HEK293T (cell line): ENCODE data around the gene NEURL2.

Experiments
- CTCF ChIA-PET: fragments of 350-600 bp; formaldehyde crosslinking; extraction: SDS; loops from one replicate; lab custom pipeline; 2021; ENCODE audit warnings: antibody characterized with exemption, inconsistent platforms; lab: Yijun Ruan, JAX
- POLR2A ChIA-PET: fragments of 350-600 bp; formaldehyde crosslinking; extraction: SDS; loops from one replicate; lab custom pipeline; 2020; ENCODE audit warnings: antibody characterized with exemption, inconsistent platforms; lab: Yijun Ruan, JAX
- DNase-seq: peaks from one replicate; pipeline ENCODE4 v3.0.0; 2012; ENCODE audit warnings: mixed read lengths; ENCODE audit errors: extremely low spot score
- ARNT ChIP-seq: fragments of 450-650 bp; IDR thresholded peaks from 2 replicates; pipeline ENCODE4 v1.6.1; 2017; ENCODE audit warnings: mild to moderate bottlenecking
- BHLHE40 ChIP-seq: fragments of 450-650 bp; IDR thresholded peaks from 2 replicates; pipeline ENCODE4 v1.6.1; 2016; ENCODE audit warnings: mild to moderate bottlenecking, moderate library complexity, borderline replicate concordance
- CTBP1 ChIP-seq: fragments of 450-650 bp; IDR thresholded peaks from 2 replicates; pipeline ENCODE4 v1.6.1; 2016; ENCODE audit warnings: borderline replicate concordance
- ELF4 ChIP-seq: fragments of 450-650 bp; IDR thresholded peaks from 2 replicates; pipeline ENCODE4 v1.6.1; 2017; ENCODE audit warnings: antibody characterized with exemption
- FOXA1 ChIP-seq: fragments of 450-650 bp; IDR thresholded peaks from 2 replicates; pipeline ENCODE4 v1.6.1; 2016; ENCODE audit warnings: mild to moderate bottlenecking
- FOXK2 ChIP-seq: fragments of 450-650 bp; IDR thresholded peaks from 2 replicates; pipeline ENCODE4 v1.6.1; 2016; ENCODE audit warnings: mild to moderate bottlenecking
- FOXM1 ChIP-seq: fragments of 450-650 bp; IDR thresholded peaks from 2 replicates; pipeline ENCODE4 v1.6.1; 2017; ENCODE audit warnings: mild to moderate bottlenecking, borderline replicate concordance
- HDGF ChIP-seq: fragments of 450-650 bp; IDR thresholded peaks from 2 replicates; pipeline ENCODE4 v1.6.1; 2017; ENCODE audit warnings: antibody characterized with exemption, borderline replicate concordance
- L3MBTL2 ChIP-seq: fragments of 450-650 bp; conservative IDR thresholded peaks from 2 replicates; pipeline ENCODE4 v1.6.1; 2016; ENCODE audit warnings: mild to moderate bottlenecking
- LEF1 ChIP-seq: fragments of 450-650 bp; IDR thresholded peaks from 2 replicates; pipeline ENCODE4 v1.6.1; 2017; ENCODE audit warnings: mild to moderate bottlenecking, borderline replicate concordance
- NFRKB ChIP-seq: fragments of 450-650 bp; IDR thresholded peaks from 2 replicates; pipeline ENCODE4 v1.6.1; 2016; ENCODE audit warnings: mild to moderate bottlenecking, moderate library complexity
- SP1 ChIP-seq: fragments of 450-650 bp; IDR thresholded peaks from 2 replicates; pipeline ENCODE4 v1.6.1; 2017
- SUZ12 ChIP-seq: fragments of 450-650 bp; IDR thresholded peaks from 2 replicates; pipeline ENCODE4 v1.6.1; 2016; ENCODE audit warnings: mild to moderate bottlenecking
- TARDBP ChIP-seq: fragments of 450-650 bp; IDR thresholded peaks from 2 replicates; pipeline ENCODE4 v1.6.1; 2016
- ZNF384 ChIP-seq: fragments of 450-650 bp; IDR thresholded peaks from 2 replicates; pipeline ENCODE4 v1.6.1; 2016
- TF ChIP-seq, protein P1 (sequence below): fragments of 450-650 bp; IDR thresholded peaks from 2 replicates; pipeline ENCODE4 v1.6.1; 2016

The NEURL2 gene

DNA sequence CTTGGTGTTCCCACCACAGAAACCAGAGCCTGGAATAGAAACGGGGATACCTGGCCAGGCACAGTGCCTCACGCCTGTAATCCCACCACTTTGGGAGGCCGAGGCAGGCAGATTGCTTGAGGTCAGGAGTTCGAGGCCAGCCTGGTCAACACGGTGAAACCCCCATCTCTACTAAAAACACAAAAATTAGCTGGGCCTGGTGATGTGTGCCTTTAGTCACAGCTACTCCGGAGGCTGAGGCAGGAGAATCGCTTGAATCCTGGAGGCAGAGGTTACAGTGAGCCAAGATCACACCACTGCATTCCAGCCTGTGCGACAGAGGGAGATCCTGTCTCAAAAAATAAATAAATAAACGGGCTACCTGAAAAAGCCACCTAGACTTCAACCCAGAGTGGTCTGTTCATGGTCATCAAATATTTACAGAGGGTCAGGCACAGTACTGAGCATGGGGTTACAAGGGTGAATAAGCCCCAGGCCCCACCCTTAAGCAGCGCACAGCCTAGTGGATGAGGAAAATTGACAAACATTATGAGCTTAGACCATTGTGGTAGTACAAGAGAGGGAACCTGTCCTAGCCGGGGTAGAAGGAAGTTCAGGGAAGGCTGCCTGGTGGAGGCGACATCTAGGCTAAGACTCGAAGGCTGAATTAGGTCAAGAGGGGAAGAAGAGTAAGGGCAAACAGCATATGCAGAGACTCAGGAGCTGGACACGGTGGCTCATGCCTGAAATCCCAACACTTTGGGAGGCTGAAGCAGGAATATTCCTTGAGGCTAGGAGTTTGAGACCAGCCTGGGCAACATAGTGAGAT, 36.3 kb upstream of the NEURL2 start:
- CTCF ChIA-PET: interaction anchor here (0.6 kb wide), 1 partner anchor 37 kb away, joined by 4 read pairs; no protein-coding TSS in a partner anchor
- POLR2A ChIA-PET: interaction anchor here (1.2 to 1.3 kb wide), 2 partner anchors 9 to 47 kb away, joined by 3 to 5 read pairs; partner anchors contain the start of gene ZSWIM1
- TF ChIP-seq L3MBTL2: no peak
- no peak for TF ChIP-seq ELF4
- no peak for TF ChIP-seq FOXM1
- no peak for TF ChIP-seq ZNF384
- no peak for TF ChIP-seq FOXK2
- no peak for TF ChIP-seq ARNT
- no peak for TF ChIP-seq BHLHE40
- TF ChIP-seq, protein P1, sequence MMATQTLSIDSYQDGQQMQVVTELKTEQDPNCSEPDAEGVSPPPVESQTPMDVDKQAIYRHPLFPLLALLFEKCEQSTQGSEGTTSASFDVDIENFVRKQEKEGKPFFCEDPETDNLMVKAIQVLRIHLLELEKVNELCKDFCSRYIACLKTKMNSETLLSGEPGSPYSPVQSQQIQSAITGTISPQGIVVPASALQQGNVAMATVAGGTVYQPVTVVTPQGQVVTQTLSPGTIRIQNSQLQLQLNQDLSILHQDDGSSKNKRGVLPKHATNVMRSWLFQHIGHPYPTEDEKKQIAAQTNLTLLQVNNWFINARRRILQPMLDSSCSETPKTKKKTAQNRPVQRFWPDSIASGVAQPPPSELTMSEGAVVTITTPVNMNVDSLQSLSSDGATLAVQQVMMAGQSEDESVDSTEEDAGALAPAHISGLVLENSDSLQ: no peak
- TF ChIP-seq FOXA1: no peak
- no peak for DNase-seq

DNA sequence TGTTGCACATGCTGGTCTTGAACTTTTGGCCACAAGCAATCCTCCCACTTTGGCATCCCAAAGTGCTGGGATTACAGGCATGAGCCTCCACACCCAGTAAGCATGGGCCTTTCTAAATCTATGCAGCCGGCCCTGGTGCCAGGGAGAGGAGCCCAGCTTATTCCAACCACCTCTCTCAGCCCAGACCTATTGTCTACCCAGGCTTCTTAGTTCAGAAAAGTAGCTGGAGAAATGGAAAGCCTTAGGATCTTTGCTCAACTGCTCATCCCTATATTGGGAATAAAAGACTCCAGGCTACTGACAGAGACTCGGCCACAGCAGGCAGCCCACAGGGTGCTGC, 35.7 kb upstream of the NEURL2 start:
- CTCF ChIA-PET: no interaction called here
- TF ChIP-seq HDGF (no peak), NFRKB (no peak), FOXA1 (no peak), BHLHE40 (no peak), TARDBP (no peak), FOXK2 (no peak), SP1 (no peak), CTBP1 (no peak), LEF1 (no peak), FOXM1 (no peak), ELF4 (no peak), ARNT (no peak), L3MBTL2 (no peak), ZNF384 (no peak), SUZ12 (no peak)
- TF ChIP-seq, protein P1: no peak
- DNase-seq: no peak
- POLR2A ChIA-PET: interaction anchor here (1.0 to 1.3 kb wide), 2 partner anchors 10 to 22 kb away, joined by 3 read pairs; no protein-coding TSS in a partner anchor

GRCh38 chr20:45925821-45926506, 35.0 kb upstream of the NEURL2 start:
- no peak for TF ChIP-seq ARNT
- TF ChIP-seq SP1: no peak
- TF ChIP-seq NFRKB: no peak
- TF ChIP-seq, protein P1: no peak
- TF ChIP-seq CTBP1: no peak
- TF ChIP-seq TARDBP: no peak
- TF ChIP-seq SUZ12: no peak
- TF ChIP-seq FOXA1: no peak
- no peak for TF ChIP-seq FOXM1
- TF ChIP-seq BHLHE40: no peak
- POLR2A ChIA-PET: interaction anchor here (1.0 to 3.2 kb wide), 3 partner anchors 8 to 21 kb away, joined by 3 to 25 read pairs (median 3); partner anchors contain the start of gene PCIF1
- CTCF ChIA-PET: no interaction called here
- DNase-seq: no peak

GRCh38 chr20:45924391-45925261, 33.6 kb upstream of the NEURL2 start:
- no peak for DNase-seq
- CTCF ChIA-PET: interaction anchor here (0.6 kb wide), 1 partner anchor 201 kb away, joined by 4 read pairs; no protein-coding TSS in a partner anchor
- TF ChIP-seq ZNF384 (no peak), ARNT (no peak), SUZ12 (no peak), FOXA1 (no peak), HDGF (no peak), L3MBTL2 (no peak), TARDBP (no peak), LEF1 (no peak), FOXK2 (no peak), SP1 (no peak), CTBP1 (no peak), BHLHE40 (no peak), NFRKB (no peak), ELF4 (no peak), FOXM1 (no peak)
- TF ChIP-seq, protein P1: no peak
- POLR2A ChIA-PET: interaction anchor here (0.7 to 3.2 kb wide), 2 partner anchors 9 to 14 kb away, joined by 3 to 25 read pairs; partner anchors contain the start of gene PCIF1
